SK-N-SH (cell line): ENCODE results near the gene DUS2. TPM values are rescaled to one million over a fixed set of nuclear protein-coding genes. Genes with fewer than 3 reads are reported as not detected.
"Not testable (repeated sequence)": the region's sequence is repeated elsewhere in the genome, so short reads cannot be mapped to it uniquely, and the experiment has no call there.

Experiments used
- CTCF ChIA-PET: fragments of 300-600, 350-600 bp; formaldehyde crosslinking; extraction: SDS; loops from one replicate; lab custom pipeline; 2021; lab: Yijun Ruan, JAX
- POLR2A ChIA-PET: fragments of 350-600 bp; sonication (Branson Sonifier 250); formaldehyde crosslinking; extraction: SDS; loops from one replicate; lab custom pipeline; 2020; ENCODE audit warnings: antibody characterized with exemption, inconsistent platforms; lab: Yijun Ruan, JAX
- DNase-seq: peaks from one replicate; pipeline ENCODE4 v3.0.0; 2012
- H2AFZ ChIP-seq: fragments of 200-600 bp; sonication (generic); 2 replicates; pipeline ENCODE4 v1.8.1; 2016; ENCODE audit warnings: antibody characterized with exemption, mild to moderate bottlenecking, low read depth
- H3F3A ChIP-seq: fragments of 200-600 bp; sonication (generic); replicated peaks from 2 replicates; pipeline ENCODE3; 2016; ENCODE audit warnings: antibody characterized with exemption, mild to moderate bottlenecking; ENCODE audit not compliant: insufficient read depth
- H3K27ac ChIP-seq, 2 experiments: fragments of 200-500 bp in 1 of 2; fragments of 200-600 bp in 1 of 2; sonication (Bioruptor generic) in 1 of 2; sonication (generic), shearing (Covaris generic) in 1 of 2; 2 replicates each; pipeline versions ENCODE4 v1.5.1 to v1.6.1; 2014 to 2016; ENCODE audit warnings: low read depth in 2 of 2, inconsistent platforms in 1 of 2, low read length in 1 of 2, mild to moderate bottlenecking in 1 of 2, mixed read lengths in 1 of 2
- H3K27me3 ChIP-seq: fragments of 200-600 bp; sonication (generic), shearing (Covaris generic); 2 replicates; pipeline ENCODE4 v1.6.1; 2016; ENCODE audit warnings: mixed run types; ENCODE audit not compliant: insufficient read depth
- H3K36me3 ChIP-seq, 2 experiments: fragments of 200-500 bp in 1 of 2; fragments of 200-600 bp in 1 of 2; sonication (Bioruptor generic) in 1 of 2; sonication (generic) in 1 of 2; replicated peaks in 1 of 2; 2 replicates each; pipeline versions ENCODE3 to v1.5.1; 2014 to 2016; ENCODE audit warnings: low read length in 1 of 2, mild to moderate bottlenecking in 1 of 2; ENCODE audit not compliant: insufficient read depth in 2 of 2, control insufficient read depth in 1 of 2
- H3K4me1 ChIP-seq, 2 experiments: fragments of 200-500 bp in 1 of 2; fragments of 200-600 bp in 1 of 2; sonication (Bioruptor generic) in 1 of 2; sonication (generic), shearing (Covaris generic) in 1 of 2; 2 replicates each; pipeline versions ENCODE4 v1.5.1 to v1.6.1; 2014 to 2016; ENCODE audit warnings: low read depth in 1 of 2, low read length in 1 of 2, mixed run types in 1 of 2; ENCODE audit not compliant: insufficient read depth in 2 of 2, control insufficient read depth in 1 of 2
- H3K4me2 ChIP-seq: fragments of 200-600 bp; sonication (generic), shearing (Covaris generic); 2 replicates; pipeline ENCODE4 v1.6.1; 2017; ENCODE audit warnings: mixed run types
- H3K4me3 ChIP-seq, 2 experiments: fragments of 200-500 bp in 1 of 2; fragments of 200-600 bp in 1 of 2; sonication (Bioruptor generic) in 1 of 2; sonication (generic), shearing (Covaris generic) in 1 of 2; 2 replicates each; pipeline versions ENCODE4 v1.5.1 to v1.8.1; 2014 to 2016; ENCODE audit warnings: low read depth in 2 of 2, inconsistent platforms in 1 of 2, low read length in 1 of 2, mild to moderate bottlenecking in 1 of 2, mixed read lengths in 1 of 2, moderate library complexity in 1 of 2
- H3K79me2 ChIP-seq: fragments of 200-600 bp; sonication (generic); 2 replicates; pipeline ENCODE4 v1.8.1; 2017; ENCODE audit warnings: mild to moderate bottlenecking; ENCODE audit not compliant: insufficient read depth
- H3K9ac ChIP-seq: fragments of 200-600 bp; sonication (generic); 2 replicates; pipeline ENCODE4 v1.6.1; 2017; ENCODE audit warnings: mixed run types
- H3K9me2 ChIP-seq: fragments of 200-600 bp; sonication (generic); 2 replicates; pipeline ENCODE4 v1.6.1; 2017; ENCODE audit warnings: mixed run types
- H3K9me3 ChIP-seq: fragments of 200-600 bp; sonication (generic); 2 replicates; pipeline ENCODE4 v1.6.1; 2017; ENCODE audit warnings: mixed run types, mild to moderate bottlenecking, moderate library complexity
- H4K20me1 ChIP-seq: fragments of 200-600 bp; sonication (generic); 2 replicates; pipeline ENCODE4 v1.6.1; 2017; ENCODE audit warnings: mild to moderate bottlenecking, mixed run types; ENCODE audit not compliant: insufficient read depth
- CHD2 ChIP-seq: fragments of 150-350 bp; IDR thresholded peaks from 2 replicates; pipeline ENCODE4 v1.6.1; 2018; ENCODE audit warnings: low read length; ENCODE audit not compliant: partially characterized antibody
- EP300 ChIP-seq, 2 experiments: IDR thresholded peaks; 2 replicates each; pipeline versions ENCODE4 v1.4.0 to v1.6.1; 2012; ENCODE audit warnings: borderline replicate concordance in 1 of 2, low read depth in 1 of 2, low read length in 1 of 2
- EZH2phosphoT487 ChIP-seq: fragments of 200-600 bp; sonication (generic); IDR thresholded peaks from 2 replicates; pipeline ENCODE4 v1.6.1; 2017; ENCODE audit warnings: low read depth, mixed run types, mild to moderate bottlenecking, antibody characterized with exemption, moderate library complexity, borderline replicate concordance
- GABPA ChIP-seq: IDR thresholded peaks from 2 replicates; pipeline ENCODE4 v1.4.0; 2012; ENCODE audit warnings: low read depth, mild to moderate bottlenecking
- GATA2 ChIP-seq: sonication (generic); formaldehyde crosslinking; IDR thresholded peaks from 2 replicates; pipeline ENCODE4 v1.5.0; 2020; ENCODE audit warnings: mild to moderate bottlenecking, missing genetic modification reagents
- MEF2A ChIP-seq: IDR thresholded peaks from 2 replicates; pipeline ENCODE4 v1.4.0; 2012; ENCODE audit warnings: low read depth, borderline replicate concordance
- MXI1 ChIP-seq: IDR thresholded peaks from 2 replicates; pipeline ENCODE4 v1.6.1; 2012; ENCODE audit warnings: mild to moderate bottlenecking, low read depth, low read length, improper control_type of control experiment
- NFIC ChIP-seq: IDR thresholded peaks from 2 replicates; pipeline ENCODE4 v1.4.0; 2012; ENCODE audit warnings: borderline replicate concordance
- REST ChIP-seq: IDR thresholded peaks from 2 replicates; pipeline ENCODE4 v1.6.1; 2012; ENCODE audit warnings: mild to moderate bottlenecking, low read depth, low read length, moderate library complexity
- RFX5 ChIP-seq: IDR thresholded peaks from 2 replicates; pipeline ENCODE4 v1.6.1; 2012; ENCODE audit warnings: mild to moderate bottlenecking, improper control_type of control experiment, low read length
- WGBS: methylation state at CpG from one replicate; pipeline ENCODE4 v1.1.6; 2017; ENCODE audit warnings: low lambda C conversion rate; 5-methylcytosine and 5-hydroxymethylcytosine counted together
- polyA plus RNA-seq, 3 experiments: library from polyadenylated mRNA; depleted of rRNA; stranded (reverse); fragments of >200 nt; gene quantifications; 2 replicates each; pipeline ENCODE4 v1.2.3, GENCODE V29; 2012
- TF ChIP-seq, protein P1 (sequence below): IDR thresholded peaks from 2 replicates; pipeline ENCODE4 v1.4.0; 2012; ENCODE audit warnings: low read depth, borderline replicate concordance

The DUS2 gene
- polyA plus RNA-seq, 1 of the 3 experiments (the other 2 are of a cell fraction): 16.1 TPM

- no peak overlapping the region for H3K4me2 ChIP-seq
- ChIA-PET POLR2A (no interaction called here), CTCF (interaction anchor here (1.5 kb wide), 1 partner anchor 10 kb away, joined by 3 read pairs; no protein-coding TSS in a partner anchor)
- no peaks in the 10 kb centered on the region for H3K4me1 ChIP-seq
- no peak overlapping the region for H3K27ac ChIP-seq
- H3K79me2 ChIP-seq: peaks cover 98% of the 10 kb centered on the region
- DNase-seq: no peak
- no peaks in the 10 kb centered on the region for H3K27me3 ChIP-seq
- H2AFZ ChIP-seq: no peak overlapping the region
- no peaks in the 10 kb centered on the region for H3K36me3 ChIP-seq
- no peak overlapping the region for H3K9ac ChIP-seq
- TF ChIP-seq, protein P1, sequence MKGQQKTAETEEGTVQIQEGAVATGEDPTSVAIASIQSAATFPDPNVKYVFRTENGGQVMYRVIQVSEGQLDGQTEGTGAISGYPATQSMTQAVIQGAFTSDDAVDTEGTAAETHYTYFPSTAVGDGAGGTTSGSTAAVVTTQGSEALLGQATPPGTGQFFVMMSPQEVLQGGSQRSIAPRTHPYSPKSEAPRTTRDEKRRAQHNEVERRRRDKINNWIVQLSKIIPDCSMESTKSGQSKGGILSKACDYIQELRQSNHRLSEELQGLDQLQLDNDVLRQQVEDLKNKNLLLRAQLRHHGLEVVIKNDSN: no peak
- TF ChIP-seq REST: no peak
- no peak for TF ChIP-seq MEF2A
- no peak overlapping the region for H3K4me3 ChIP-seq
- peaks cover 12% of the 10 kb centered on the region; the same call in 1 of the 2 replicates for H3K9me3 ChIP-seq
- H3K9me2 ChIP-seq: no peaks in the 10 kb centered on the region
- H4K20me1 ChIP-seq: peaks cover 27% of the 10 kb centered on the region
- H3F3A ChIP-seq: peaks cover 4% of the 10 kb centered on the region
- 94% methylated on average over 6 of the region's 12 CpGs for WGBS
Observed at GRCh38 chr16:68113765-68114240, 90.7 kb downstream of the DUS2 start.

GRCh38 chr16:68114939-68115338 lies 91.9 kb downstream of the DUS2 start:
- H3K9me2 ChIP-seq, H3K9ac ChIP-seq, H3K27ac ChIP-seq, H3F3A ChIP-seq, H3K4me3 ChIP-seq, H3K4me1 ChIP-seq, POLR2A ChIA-PET, H3K4me2 ChIP-seq, H3K36me3 ChIP-seq, H3K27me3 ChIP-seq, H3K9me3 ChIP-seq, H2AFZ ChIP-seq, DNase-seq: not testable (repeated sequence)
- Histone ChIP-seq H3K79me2 (peaks cover 96% of the 10 kb centered on the region), H4K20me1 (peaks cover 27% of the 10 kb centered on the region)
- WGBS: 97% methylated on average over 8 of the region's 8 CpGs
- CTCF ChIA-PET: interaction anchor here (1.5 kb wide), 1 partner anchor 9 kb away, joined by 3 read pairs; no protein-coding TSS in a partner anchor

DNA sequence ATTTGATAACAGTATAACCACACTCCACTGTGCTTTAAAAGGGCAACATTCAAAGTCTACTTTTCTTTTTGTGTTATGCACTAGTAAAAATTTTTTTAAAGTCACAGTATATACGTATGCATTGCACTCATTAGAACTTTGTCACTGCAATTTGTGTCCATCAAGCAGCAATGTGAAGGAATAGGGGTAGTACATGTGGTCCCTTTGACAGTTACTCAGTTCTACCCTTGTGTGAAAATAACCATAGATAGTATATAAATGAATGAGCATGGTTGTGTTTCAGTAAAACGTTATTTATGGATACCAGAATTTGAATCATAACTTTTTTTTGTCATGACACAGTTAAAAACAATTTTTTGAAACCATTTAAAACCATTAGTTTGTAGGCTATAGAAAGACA lies 92.8 kb downstream of the DUS2 start:
- no peak for TF ChIP-seq MXI1
- no peak for TF ChIP-seq NFIC
- TF ChIP-seq EZH2phosphoT487: no peak
- no peak for TF ChIP-seq CHD2
- no peak for TF ChIP-seq RFX5
- no peak for TF ChIP-seq EP300 (IDR thresholded peaks at IDR 0.05; ENCODE audit: borderline replicate concordance in 1 of 2, low read depth in 1 of 2, low read length in 1 of 2)
- TF ChIP-seq GATA2: no peak
- no peak for TF ChIP-seq GABPA
- TF ChIP-seq, all 33 proteins: peak for 0
- no peaks in the 10 kb centered on the region for H3K9me2 ChIP-seq
- peaks cover 27% of the 10 kb centered on the region for H4K20me1 ChIP-seq
- peaks cover 96% of the 10 kb centered on the region for H3K79me2 ChIP-seq
- DNase-seq: no peak
- no peak overlapping the region for H3K9ac ChIP-seq
- POLR2A ChIA-PET: no interaction called here
- no peak overlapping the region for H3K4me2 ChIP-seq
- peaks cover 4% of the 10 kb centered on the region for H3F3A ChIP-seq
- no peaks in the 10 kb centered on the region for H3K36me3 ChIP-seq
- CTCF ChIA-PET: interaction anchor here (1.1 kb wide), 1 partner anchor 22 kb away, joined by 3 read pairs; no protein-coding TSS in a partner anchor
- H3K4me3 ChIP-seq: no peak overlapping the region
- no peak overlapping the region for H2AFZ ChIP-seq
- H3K4me1 ChIP-seq: no peaks in the 10 kb centered on the region
- H3K27ac ChIP-seq: no peak overlapping the region
- 87% methylated on average over 2 of the region's 2 CpGs for WGBS
- H3K9me3 ChIP-seq: 0 out of 2 replicates have a peak, but pooled peaks cover 1% of the 10 kb centered on the region
- H3K27me3 ChIP-seq: no peaks in the 10 kb centered on the region
